PFSK-1 (cell line): ENCODE results near the gene PON2.

Experiments used
- POLR2AphosphoS5 ChIP-seq: IDR thresholded peaks from 2 replicates; pipeline ENCODE4 v1.6.1; 2012; ENCODE audit warnings: low read depth, mild to moderate bottlenecking, control low read depth, low read length, moderate library complexity
- REST ChIP-seq, 2 experiments: IDR thresholded peaks; 2 replicates each; pipeline versions ENCODE4 v1.6.1 to v1.8.0; 2011 to 2012; ENCODE audit warnings: low read depth in 2 of 2, low read length in 2 of 2, control low read depth in 1 of 2, inconsistent platforms in 1 of 2, mild to moderate bottlenecking in 1 of 2, moderate library complexity in 1 of 2; ENCODE audit not compliant: insufficient read depth in 1 of 2
- SIN3A ChIP-seq: IDR thresholded peaks from 2 replicates; pipeline ENCODE4 v1.6.1; 2012; ENCODE audit warnings: mild to moderate bottlenecking, low read length, moderate library complexity, borderline replicate concordance; ENCODE audit not compliant: insufficient read depth
- TAF1 ChIP-seq: IDR thresholded peaks from 2 replicates; pipeline ENCODE4 v1.6.1; 2012; ENCODE audit warnings: low read length, control low read depth, borderline replicate concordance; ENCODE audit not compliant: insufficient read depth

- TF ChIP-seq POLR2AphosphoS5 (no peak), REST (IDR thresholded peaks at IDR 0.05; ENCODE audit: insufficient read depth in 1 of 2, low read depth in 2 of 2, low read length in 2 of 2) (no peak), TAF1 (no peak), SIN3A (no peak)
Measured at GRCh38 chr7:95469848-95470247, 35.0 kb upstream of the PON2 start.
